GM19452 (cell line): ENCODE measurements around the gene KMT5B.

ENCODE experiments used
- ATAC-seq: cut with Tn5 transposase; IDR thresholded peaks from one replicate; pipeline ENCODE4 v1.9.1; 2021; ENCODE audit not compliant: unreplicated experiment

The KMT5B gene

DNA sequence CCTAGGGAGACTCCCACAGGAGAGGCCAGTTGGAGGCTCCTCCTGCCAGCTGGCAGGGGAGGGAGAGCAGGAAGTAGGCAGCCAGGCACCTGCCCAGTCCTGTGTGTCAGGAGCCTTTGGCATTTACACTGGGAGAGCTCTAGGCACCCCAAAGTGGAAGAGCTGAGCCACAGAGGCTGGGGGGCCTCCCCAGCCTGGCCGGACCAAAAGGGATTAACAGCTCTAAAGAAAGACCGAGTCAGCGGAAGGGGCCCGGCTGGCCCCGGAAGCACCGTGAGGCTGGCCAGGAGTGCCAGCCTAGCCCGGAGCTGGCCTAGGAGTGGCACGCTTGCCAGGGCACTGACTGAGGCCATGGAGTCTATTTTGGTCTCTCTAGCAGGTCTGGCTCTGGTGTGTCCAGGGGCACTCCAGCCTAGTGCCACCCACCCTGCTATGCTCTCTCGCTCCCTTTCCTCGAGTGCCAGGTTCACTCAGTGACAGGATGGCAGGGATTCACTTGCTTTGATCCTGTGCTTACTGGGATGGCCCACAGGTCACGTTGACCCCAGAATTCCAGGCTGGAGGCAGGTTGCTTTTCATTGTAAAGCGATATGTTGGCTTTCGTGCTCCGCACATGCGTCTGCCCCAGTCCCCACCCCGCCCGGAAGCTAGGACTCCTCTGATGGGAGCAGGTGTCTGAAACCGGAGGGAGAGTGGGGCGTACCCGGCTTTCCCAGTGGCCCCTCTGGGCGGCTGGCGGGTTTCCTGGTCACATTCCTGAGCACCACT lies 3.3 kb upstream of the KMT5B start:
- ATAC-seq, result no peak

- no peak for ATAC-seq
Observed at GRCh38 chr11:68215524-68216170, 2.6 kb upstream of the KMT5B start.

- no peak for ATAC-seq
Observed at GRCh38 chr11:68215087-68215445, 2.0 kb upstream of the KMT5B start.

GRCh38 chr11:68214173-68215086 lies 1.3 kb upstream of the KMT5B start:
- ATAC-seq, result no peak

DNA sequence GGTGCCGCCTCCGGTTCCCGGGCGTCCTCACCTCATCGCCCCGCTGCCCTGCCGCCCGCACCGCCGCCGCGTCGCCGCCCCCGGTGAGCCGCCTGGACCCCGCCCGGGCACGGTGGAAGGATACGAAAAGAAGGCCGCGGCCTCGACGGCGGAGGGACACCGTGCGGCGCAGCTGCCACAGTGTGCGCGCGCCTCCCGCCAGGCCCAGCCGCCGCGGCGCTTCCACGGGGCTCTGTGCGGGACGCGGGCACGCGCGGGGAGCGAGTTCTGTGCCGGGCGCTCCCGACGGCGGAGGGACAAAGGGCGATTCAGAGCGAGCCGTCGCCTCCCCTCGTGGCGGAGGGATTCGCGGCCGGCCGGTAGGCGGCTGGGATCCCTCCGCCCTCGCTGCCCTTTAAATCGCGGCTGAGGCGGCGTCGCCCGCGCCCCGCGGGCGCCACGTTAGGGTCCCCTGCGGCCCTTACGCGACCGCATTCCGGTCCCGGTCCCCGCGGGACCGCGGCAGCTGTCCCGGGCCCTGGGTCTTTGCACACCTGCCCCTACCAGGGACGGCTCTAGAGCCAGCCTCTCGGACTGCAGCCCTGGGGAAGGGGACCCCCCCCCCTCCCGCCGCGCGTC lies 568 bp upstream of the KMT5B start:
- peak; percentile 51 for ATAC-seq

- peak; percentile 49 for ATAC-seq
Observed at GRCh38 chr11:68212421-68213134, 518 bp downstream of the KMT5B start.

DNA sequence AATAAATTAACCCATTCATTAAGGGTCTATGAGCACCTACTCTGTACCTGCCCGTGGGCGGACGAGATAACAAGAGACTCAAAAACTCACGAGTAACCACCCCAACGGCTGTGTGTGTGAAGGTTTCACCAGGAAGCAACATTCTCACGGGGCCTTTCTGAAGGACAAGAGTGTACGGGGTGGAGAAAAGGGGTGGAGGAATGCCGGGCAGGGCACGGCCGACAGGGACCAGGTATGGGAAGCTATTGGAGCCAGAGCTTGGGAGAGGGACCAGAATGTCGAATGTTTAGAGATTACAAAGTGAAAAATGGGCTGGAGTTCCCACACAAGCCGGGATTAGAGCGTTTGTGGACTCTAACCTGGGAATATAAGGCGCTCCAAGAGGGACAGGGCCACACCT lies 1.6 kb downstream of the KMT5B start:
- ATAC-seq, result no peak

DNA sequence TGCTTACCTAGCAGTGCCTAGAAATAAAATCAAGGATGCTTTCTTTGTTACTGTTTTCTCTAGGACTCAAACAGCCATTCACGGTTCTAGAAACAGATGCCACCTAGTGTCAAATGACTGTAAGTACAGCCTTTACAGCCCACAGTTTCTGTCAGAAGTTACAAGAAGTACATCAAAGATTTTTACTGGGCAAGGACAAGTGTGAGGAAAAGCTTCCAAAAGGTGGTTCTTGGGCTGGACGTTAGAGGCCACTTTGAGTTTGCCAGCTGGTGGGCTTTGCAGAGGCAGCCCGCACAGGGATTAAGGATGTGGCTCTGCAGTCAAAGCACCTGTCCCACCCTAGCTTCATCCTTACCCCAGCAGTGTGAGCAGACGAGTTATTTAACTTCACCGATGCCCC lies 6.9 kb downstream of the KMT5B start:
- no peak for ATAC-seq

- no peak for ATAC-seq
Observed at GRCh38 chr11:68204402-68204801, 8.7 kb downstream of the KMT5B start.

DNA sequence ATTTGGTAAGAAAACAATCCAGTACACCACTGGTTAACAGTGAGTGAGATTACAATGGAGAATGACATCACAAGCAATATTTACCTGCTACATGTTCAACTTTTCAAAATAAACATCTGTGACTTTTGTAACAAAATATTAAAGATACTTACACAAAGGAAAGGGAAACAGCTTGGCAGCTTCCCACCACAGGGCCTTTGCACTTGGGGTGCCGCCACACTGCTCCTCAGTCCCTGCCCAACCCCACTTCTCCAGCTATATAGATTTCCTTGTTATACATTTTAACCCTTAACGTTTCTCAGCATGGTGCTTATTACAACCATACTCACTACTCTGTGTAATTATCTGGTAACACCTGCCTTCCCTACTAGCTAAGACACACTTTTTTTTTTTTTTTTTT lies 10.9 kb downstream of the KMT5B start:
- no peak for ATAC-seq

GRCh38 chr11:68201492-68201891 lies 11.6 kb downstream of the KMT5B start:
- ATAC-seq, result no peak

GRCh38 chr11:68200639-68201038 lies 12.5 kb downstream of the KMT5B start:
- no peak for ATAC-seq

- no peak for ATAC-seq
Observed at GRCh38 chr11:68199295-68199987, 13.7 kb downstream of the KMT5B start.

DNA sequence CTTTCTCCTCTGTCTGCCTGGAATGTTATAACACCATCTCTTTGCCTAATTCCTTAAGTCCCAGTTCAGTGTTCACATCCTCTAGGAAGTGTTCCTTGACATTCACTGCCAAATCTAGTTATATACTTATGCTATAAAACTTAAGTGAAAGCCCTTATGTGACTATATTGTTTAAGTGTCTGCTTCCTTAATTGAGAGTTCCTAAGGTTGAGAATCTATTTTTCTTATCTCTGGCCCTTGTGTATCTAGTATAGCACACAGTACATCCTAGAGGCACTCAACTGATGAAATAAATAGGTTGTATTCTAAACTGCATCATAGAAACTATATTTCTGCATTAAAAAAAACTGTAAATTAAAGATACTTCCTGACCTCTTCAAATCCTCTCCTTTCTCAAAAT lies 16.9 kb downstream of the KMT5B start:
- ATAC-seq, result no peak

- ATAC-seq, result no peak
Observed at GRCh38 chr11:68194675-68195294, 18.3 kb downstream of the KMT5B start.

DNA sequence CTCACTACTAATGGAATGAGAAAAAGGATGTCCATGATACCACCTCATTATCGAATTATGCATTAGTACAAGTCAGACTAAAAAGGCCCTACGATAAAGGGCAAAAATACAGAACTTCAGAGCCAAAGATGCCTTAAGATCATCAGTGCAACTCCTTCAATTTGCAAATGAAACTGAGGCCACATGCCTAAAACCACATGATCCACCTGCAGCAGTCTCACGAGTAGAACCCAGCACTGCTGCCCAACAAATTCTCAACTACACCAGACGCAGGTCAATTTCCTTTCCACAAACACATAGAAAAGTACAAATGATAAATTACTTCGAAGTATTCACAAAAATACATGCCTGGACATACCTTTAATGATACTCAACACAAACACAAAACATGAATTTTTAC lies 20.1 kb downstream of the KMT5B start:
- no peak for ATAC-seq

GRCh38 chr11:68191661-68192579 lies 21.2 kb downstream of the KMT5B start:
- no peak for ATAC-seq

GRCh38 chr11:68189888-68190287 lies 23.2 kb downstream of the KMT5B start:
- no peak for ATAC-seq

- ATAC-seq, result no peak
Observed at GRCh38 chr11:68189082-68189481, 24.0 kb downstream of the KMT5B start.
